B cell (primary cell): ENCODE results near the gene CERS2. TPM values are rescaled to one million over a fixed set of nuclear protein-coding genes. Genes with fewer than 3 reads are reported as not detected.

Experiments
- ATAC-seq: fragments of 200-7000 bp; cut with Tn5 transposase; one replicate; pipeline ENCODE4 v1.10.0; 2021; ENCODE audit warnings: low read depth, mild to moderate bottlenecking, moderate number of reproducible peaks, moderate library complexity
- CTCF ChIA-PET: fragments of 350-600 bp; sonication (Branson Sonifier 250); formaldehyde crosslinking; loops from one replicate; lab custom pipeline; 2021; ENCODE audit warnings: antibody characterized with exemption, inconsistent platforms; lab: Charles Lee
- POLR2A ChIA-PET: fragments of 350-600 bp; sonication (Branson Sonifier 250); formaldehyde crosslinking; loops from one replicate; lab custom pipeline; 2021; ENCODE audit warnings: antibody characterized with exemption; lab: Charles Lee
- DNase-seq: peaks from one replicate; pipeline ENCODE4 v3.0.0; 2013
- H2AFZ ChIP-seq: 2 replicates; pipeline ENCODE4 v1.6.1; 2012; ENCODE audit warnings: mild to moderate bottlenecking, low read depth, low read length; ENCODE audit not compliant: insufficient read depth, poor library complexity, severe bottlenecking
- H3K27ac ChIP-seq, 2 donors: 1 replicate in 1 of 2; 2 replicates in 1 of 2; pipeline ENCODE4 v1.5.1; 2012 to 2013; ENCODE audit warnings: low read length in 2 of 2, mild to moderate bottlenecking in 2 of 2, moderate library complexity in 1 of 2
- H3K27me3 ChIP-seq, 4 experiments: fragments of 200-600 bp in 1 of 4; sonication (generic) in 1 of 4; replicated peaks in 1 of 4; 1 replicate in 2 of 4; 2 replicates in 2 of 4; pipeline versions ENCODE4 v1.6.1 to v1.7.0; 2013 to 2016; ENCODE audit warnings: low read length in 3 of 4, mild to moderate bottlenecking in 2 of 4, mixed read lengths in 1 of 4, moderate library complexity in 1 of 4; ENCODE audit not compliant: insufficient read depth in 4 of 4, control insufficient read depth in 3 of 4; ENCODE audit errors: control extremely low read depth in 1 of 4
- H3K36me3 ChIP-seq, 2 experiments: replicated peaks in 1 of 2; 1 replicate in 1 of 2; 2 replicates in 1 of 2; pipeline versions ENCODE4 v1.6.1 to v1.7.1; 2013; ENCODE audit warnings: low read length in 1 of 2; ENCODE audit not compliant: insufficient read depth in 2 of 2, control insufficient read depth in 1 of 2; ENCODE audit errors: control extremely low read depth in 1 of 2, extremely low read depth in 1 of 2
- H3K4me1 ChIP-seq, 2 donors: fragments of 200-600 bp in 1 of 2; sonication (generic) in 1 of 2; 1 replicate in 1 of 2; 2 replicates in 1 of 2; pipeline versions ENCODE4 v1.5.1 to v1.6.1; 2013 to 2017; ENCODE audit warnings: low read length in 2 of 2; ENCODE audit not compliant: control insufficient read depth in 2 of 2, insufficient read depth in 2 of 2
- H3K4me2 ChIP-seq: replicated peaks from 2 replicates; pipeline ENCODE3; 2012; ENCODE audit warnings: mild to moderate bottlenecking, low read depth, low read length; ENCODE audit not compliant: poor library complexity, severe bottlenecking
- H3K4me3 ChIP-seq, 5 experiments: fragments of 200-600 bp in 1 of 5; sonication (generic) in 1 of 5; 1 replicate in 3 of 5; 2 replicates in 2 of 5; pipeline versions ENCODE4 v1.5.1 to v1.7.0; 2011 to 2016; ENCODE audit warnings: low read length in 4 of 5, mild to moderate bottlenecking in 4 of 5, low read depth in 2 of 5, control low read depth in 1 of 5, moderate library complexity in 1 of 5; ENCODE audit not compliant: insufficient read depth in 1 of 5; ENCODE audit errors: control extremely low read depth in 1 of 5, extremely low read depth in 1 of 5
- H3K79me2 ChIP-seq: fragments of 200-600 bp; sonication (generic); one replicate; pipeline ENCODE4 v1.6.0; 2016; ENCODE audit warnings: low read length; ENCODE audit not compliant: control insufficient read depth, insufficient read depth
- H3K9ac ChIP-seq: fragments of 200-600 bp; sonication (generic); 2 replicates; pipeline ENCODE4 v1.6.1; 2017; ENCODE audit warnings: mild to moderate bottlenecking, low read length, moderate library complexity
- H3K9me3 ChIP-seq, 3 donors: one replicate each; pipeline versions ENCODE4 v1.6.1 to v1.7.1; 2013; ENCODE audit warnings: low read length in 2 of 3; ENCODE audit not compliant: control insufficient read depth in 2 of 3, insufficient read depth in 1 of 3; ENCODE audit errors: control extremely low read depth in 1 of 3
- H4K20me1 ChIP-seq: 2 replicates; pipeline ENCODE4 v1.6.0; 2012; ENCODE audit warnings: mild to moderate bottlenecking, low read length; ENCODE audit not compliant: insufficient read depth, control insufficient read depth, poor library complexity, severe bottlenecking
- H3K27ac Mint-ChIP-seq: one replicate; pipeline ENCODE4 v1.8.0; 2021; ENCODE audit warnings: mixed read lengths
- H3K27me3 Mint-ChIP-seq: one replicate; pipeline ENCODE4 v1.8.0; 2021; ENCODE audit warnings: mixed read lengths
- H3K4me1 Mint-ChIP-seq: one replicate; pipeline ENCODE4 v1.8.0; 2021; ENCODE audit warnings: mixed read lengths
- H3K4me3 Mint-ChIP-seq: one replicate; pipeline ENCODE4 v1.8.0; 2021; ENCODE audit warnings: mixed read lengths
- H3K9me3 Mint-ChIP-seq: one replicate; pipeline ENCODE4 v1.8.0; 2022; ENCODE audit warnings: mixed read lengths; ENCODE audit not compliant: insufficient read depth
- CTCF ChIP-seq: fragments of 200-600 bp; IDR thresholded peaks from one replicate; pipeline ENCODE4 v1.8.0; 2022; ENCODE audit warnings: antibody characterized with exemption, mild to moderate bottlenecking
- EZH2 ChIP-seq: IDR thresholded peaks from 2 replicates; pipeline ENCODE4 v1.6.1; 2012; ENCODE audit warnings: borderline replicate concordance, low read depth, mild to moderate bottlenecking, moderate library complexity, low read length; ENCODE audit not compliant: insufficient read depth, poor library complexity, severe bottlenecking
- WGBS: methylation state at CpG from one replicate; pipeline ENCODE4 v1.1.5; 2013; ENCODE audit warnings: missing lambda C conversion rate; ENCODE audit not compliant: insufficient coverage; 5-methylcytosine and 5-hydroxymethylcytosine counted together
- intact Hi-C: fragments of 100-400 bp; cut with micrococcal nuclease; formaldehyde crosslinking; loops from one replicate; pipeline ENCODE4 v1.10.0; 2022
- polyA plus RNA-seq: library from polyadenylated mRNA; depleted of rRNA; stranded (reverse); fragments of >200 nt; gene quantifications from 2 replicates; pipeline ENCODE4 v1.2.3, GENCODE V29; 2012
- total RNA-seq, 2 donors: library from RNA; stranded (reverse); fragments of 120-200 nt in 1 of 2; gene quantifications; 1 replicate in 1 of 2; 2 replicates in 1 of 2; pipeline versions ENCODE4 v1.2.3 to v1.2.4, GENCODE V29; 2013 to 2022

Gene CERS2
- total and polyA plus RNA-seq, 2 donors (not counting 1 experiment from before 2014, with no cell fraction given): 68.4 to 130 TPM

- H3K36me3 ChIP-seq: peaks cover 3 to 72% of the 10 kb centered on the region in 2 experiments
- Mint-ChIP-seq H3K9me3 (no peaks in the 10 kb centered on the region), H3K4me3 (no peak overlapping the region), H3K27ac (no peak overlapping the region), H3K4me1 (peaks cover 7% of the 10 kb centered on the region), H3K27me3 (no peaks in the 10 kb centered on the region)
- H3K9me3 ChIP-seq: no peaks in the 10 kb centered on the region
- H3K27me3 ChIP-seq: no peaks in the 10 kb centered on the region
- CTCF ChIA-PET: interaction anchor here (4.1 kb wide), 1 partner anchor 15 kb away, joined by 14 read pairs; no protein-coding TSS in a partner anchor
- no peak overlapping the region for H2AFZ ChIP-seq
- H3K4me1 ChIP-seq: peaks cover 0 to 2% of the 10 kb centered on the region in 2 donors
- H3K9ac ChIP-seq: no peak overlapping the region
- intact Hi-C loops: no loop called here
- DNase-seq (no peak), ATAC-seq (no peak)
- H3K4me2 ChIP-seq: no peak overlapping the region
- peaks cover 34% of the 10 kb centered on the region for H4K20me1 ChIP-seq
- POLR2A ChIA-PET: no interaction called here
- H3K27ac ChIP-seq: no peak overlapping the region
- H3K4me3 ChIP-seq: no peak overlapping the region
- TF ChIP-seq EZH2: no peak
- TF ChIP-seq CTCF: no peak
- H3K79me2 ChIP-seq: peaks cover 22% of the 10 kb centered on the region
- WGBS: 88% methylated on average over 3 of the region's 6 CpGs
These were observed 8.6 kb downstream of the CERS2 start for GRCh38 chr1:150966011-150966410.

- H3K79me2 ChIP-seq: peaks cover 18% of the 10 kb centered on the region
- H2AFZ ChIP-seq: no peak overlapping the region
- WGBS: no CpG with 5 or more reads among the region's 4 CpGs
- H3K9ac ChIP-seq: no peak overlapping the region
- ATAC-seq: no peak
- Mint-ChIP-seq H3K27me3 (no peaks in the 10 kb centered on the region), H3K9me3 (no peaks in the 10 kb centered on the region), H3K27ac (no peak overlapping the region), H3K4me3 (no peak overlapping the region), H3K4me1 (peaks cover 4% of the 10 kb centered on the region)
- DNase-seq: no peak
- H3K4me1 ChIP-seq: no peaks in the 10 kb centered on the region
- H3K4me2 ChIP-seq: no peak overlapping the region
- CTCF ChIA-PET: interaction anchor here (4.1 kb wide), 1 partner anchor 15 kb away, joined by 14 read pairs; no protein-coding TSS in a partner anchor
- H3K4me3 ChIP-seq: no peak overlapping the region
- intact Hi-C loops: no loop called here
- no peaks in the 10 kb centered on the region for H3K9me3 ChIP-seq
- POLR2A ChIA-PET: no interaction called here
- peaks cover 30% of the 10 kb centered on the region for H4K20me1 ChIP-seq
- TF ChIP-seq CTCF (no peak), EZH2 (no peak)
- H3K36me3 ChIP-seq: peaks cover 4 to 77% of the 10 kb centered on the region in 2 experiments
- no peaks in the 10 kb centered on the region for H3K27me3 ChIP-seq
- no peak overlapping the region for H3K27ac ChIP-seq
These were observed 9.0 kb downstream of the CERS2 start for GRCh38 chr1:150965605-150966004.
